ENCODE data around the gene TMEM218.

The TMEM218 gene

DNA sequence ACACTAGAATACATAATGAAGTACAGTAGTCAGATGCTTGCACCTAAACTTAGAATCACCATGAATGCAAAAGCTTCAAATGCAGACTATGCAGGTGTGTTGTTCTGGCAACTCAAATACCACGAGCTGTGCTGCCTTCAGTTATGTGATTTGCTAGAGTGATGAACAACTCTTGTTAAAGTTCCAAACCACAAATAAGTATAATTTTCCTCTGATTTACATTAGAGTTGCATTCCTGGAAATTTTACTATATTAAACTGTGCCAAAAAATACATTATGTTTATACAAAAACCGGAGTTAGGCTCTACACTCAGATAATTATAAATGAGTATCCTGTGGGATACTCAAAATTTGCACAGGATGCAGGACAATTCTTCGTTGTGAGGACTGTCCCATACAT is 3.0 kb downstream of the TMEM218 start:
- H3K9ac ChIP-seq, result no peak overlapping the region
- no peak overlapping the region for H3K4me2 ChIP-seq
- H3K27ac ChIP-seq, result no peak overlapping the region
- no peaks in the 10 kb centered on the region for H4K20me1 ChIP-seq
- no peaks in the 10 kb centered on the region for H3K27me3 ChIP-seq
- no peaks in the 10 kb centered on the region for H3K36me3 ChIP-seq
- peaks cover 7% of the 10 kb centered on the region; the same call in 1 of the 2 replicates for H3K9me3 ChIP-seq
- peaks cover 16% of the 10 kb centered on the region for H3K4me1 ChIP-seq
- no peak overlapping the region for H3K4me3 ChIP-seq
- TF ChIP-seq Cebpa-rat (IDR thresholded peaks at IDR 0.05), result no peak

DNA sequence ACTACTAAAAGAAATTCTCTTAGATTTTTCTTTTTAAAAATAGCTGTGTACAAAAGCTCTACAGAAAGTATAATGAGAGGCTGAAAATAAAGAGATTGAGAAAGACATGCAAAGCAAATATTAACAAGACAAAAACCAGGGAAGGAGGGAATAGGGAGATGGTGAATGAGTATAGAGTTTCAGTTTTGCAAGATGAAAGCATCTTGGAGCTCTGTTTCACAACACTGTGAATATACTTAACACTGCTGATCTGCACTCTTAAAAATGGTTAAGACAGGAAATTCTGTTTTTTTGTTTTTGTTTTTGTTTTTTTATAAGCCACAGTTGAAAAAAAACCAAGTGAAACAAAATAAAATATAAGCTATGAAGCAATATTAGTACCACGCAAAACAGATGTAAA is 5.5 kb downstream of the TMEM218 start:
- H3K9ac ChIP-seq, result no peak overlapping the region
- H4K20me1 ChIP-seq, result no peaks in the 10 kb centered on the region
- H3K36me3 ChIP-seq, result peaks cover 22% of the 10 kb centered on the region
- no peaks in the 10 kb centered on the region for H3K27me3 ChIP-seq
- no peak for TF ChIP-seq Cebpa-rat (IDR thresholded peaks at IDR 0.05)
- H3K4me2 ChIP-seq, result no peak overlapping the region
- H3K27ac ChIP-seq, result no peak overlapping the region
- H3K4me3 ChIP-seq, result no peak overlapping the region
- H3K9me3 ChIP-seq, result peaks cover 7% of the 10 kb centered on the region; the same call in 1 of the 2 replicates
- H3K4me1 ChIP-seq, result peaks cover 11% of the 10 kb centered on the region

DNA sequence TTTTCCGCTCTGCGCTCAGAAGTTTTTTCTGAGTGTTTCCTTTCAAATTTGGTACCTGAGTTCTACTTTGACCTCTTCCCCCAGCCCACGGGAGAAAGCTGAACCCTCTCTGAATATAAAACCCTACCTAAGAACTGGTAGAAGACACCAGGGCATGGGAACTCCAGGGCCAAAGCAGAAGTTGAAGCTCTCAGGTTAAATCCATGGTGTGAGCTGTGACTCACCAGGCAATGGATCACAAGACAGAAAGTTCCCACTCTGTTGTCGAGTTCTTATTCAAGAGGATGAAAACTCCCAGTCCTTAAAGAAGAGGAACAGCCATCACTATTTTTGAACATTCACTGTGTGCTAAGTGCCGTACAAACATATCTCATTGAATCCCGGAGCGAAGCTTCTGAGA is 8.9 kb downstream of the TMEM218 start:
- no peaks in the 10 kb centered on the region for H3K27me3 ChIP-seq
- no peak overlapping the region for H3K4me3 ChIP-seq
- no peak for TF ChIP-seq Cebpa-rat (IDR thresholded peaks at IDR 0.05)
- H4K20me1 ChIP-seq, result no peaks in the 10 kb centered on the region
- no peak overlapping the region for H3K4me2 ChIP-seq
- H3K9me3 ChIP-seq, result peaks cover 7% of the 10 kb centered on the region; the same call in 1 of the 2 replicates
- H3K9ac ChIP-seq, result no peak overlapping the region
- H3K36me3 ChIP-seq, result peaks cover 56% of the 10 kb centered on the region
- H3K27ac ChIP-seq, result no peak overlapping the region
- no peaks in the 10 kb centered on the region for H3K4me1 ChIP-seq

DNA sequence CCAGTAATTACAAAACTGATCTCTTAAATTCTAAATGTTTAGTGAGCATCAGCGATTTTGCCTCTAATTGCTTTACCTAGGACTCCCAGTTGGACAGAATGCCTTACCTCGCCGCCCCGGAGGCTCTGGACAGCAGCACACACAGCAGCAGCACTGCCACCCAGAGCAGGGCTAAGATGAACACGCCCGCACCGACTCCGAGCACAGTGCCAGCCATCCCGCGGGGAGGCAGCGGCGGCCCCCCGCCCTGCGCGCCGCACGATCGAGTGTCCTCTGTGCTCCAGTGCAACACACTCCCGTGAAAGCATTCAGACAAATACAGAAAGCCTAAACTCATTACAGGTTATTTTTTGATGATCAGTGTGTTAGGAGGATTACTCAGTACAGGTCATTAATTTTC is 9.4 kb downstream of the TMEM218 start:
- H3K27me3 ChIP-seq, result no peaks in the 10 kb centered on the region
- no peak overlapping the region for H3K4me2 ChIP-seq
- H3K9ac ChIP-seq, result no peak overlapping the region
- H3K4me3 ChIP-seq, result no peak overlapping the region
- H4K20me1 ChIP-seq, result no peaks in the 10 kb centered on the region
- no peaks in the 10 kb centered on the region for H3K4me1 ChIP-seq
- H3K36me3 ChIP-seq, result peaks cover 61% of the 10 kb centered on the region
- no peak overlapping the region for H3K27ac ChIP-seq
- no peak for TF ChIP-seq Cebpa-rat (IDR thresholded peaks at IDR 0.05)
- H3K9me3 ChIP-seq, result peaks cover 7% of the 10 kb centered on the region; the same call in 1 of the 2 replicates

DNA sequence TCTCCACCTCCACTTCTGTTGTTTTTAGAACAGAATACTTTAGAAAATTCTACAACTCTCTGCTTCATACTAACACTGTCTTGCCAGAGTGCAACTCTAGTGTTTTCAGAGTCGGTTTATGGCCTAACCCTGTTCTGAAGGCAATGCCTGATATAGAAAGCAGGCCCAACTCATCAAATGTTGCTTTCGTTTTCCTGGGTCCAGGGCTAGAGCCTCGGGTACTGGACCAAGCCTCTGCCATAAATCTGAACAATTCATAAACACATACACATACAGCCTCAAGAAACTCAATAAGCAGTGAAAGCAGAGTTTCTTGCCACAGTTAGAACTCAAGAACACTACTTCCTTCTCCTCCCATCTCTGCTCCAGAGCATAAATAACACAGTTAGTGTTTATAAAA is 9.8 kb downstream of the TMEM218 start:
- Histone ChIP-seq H3K9me3 (peaks cover 2% of the 10 kb centered on the region; the same call in 1 of the 2 replicates), H3K4me3 (no peak overlapping the region), H3K4me1 (no peaks in the 10 kb centered on the region), H3K36me3 (peaks cover 66% of the 10 kb centered on the region), H4K20me1 (no peaks in the 10 kb centered on the region), H3K27ac (no peak overlapping the region), H3K27me3 (no peaks in the 10 kb centered on the region), H3K4me2 (no peak overlapping the region), H3K9ac (no peak overlapping the region)
- no peak for TF ChIP-seq Cebpa-rat (IDR thresholded peaks at IDR 0.05)

DNA sequence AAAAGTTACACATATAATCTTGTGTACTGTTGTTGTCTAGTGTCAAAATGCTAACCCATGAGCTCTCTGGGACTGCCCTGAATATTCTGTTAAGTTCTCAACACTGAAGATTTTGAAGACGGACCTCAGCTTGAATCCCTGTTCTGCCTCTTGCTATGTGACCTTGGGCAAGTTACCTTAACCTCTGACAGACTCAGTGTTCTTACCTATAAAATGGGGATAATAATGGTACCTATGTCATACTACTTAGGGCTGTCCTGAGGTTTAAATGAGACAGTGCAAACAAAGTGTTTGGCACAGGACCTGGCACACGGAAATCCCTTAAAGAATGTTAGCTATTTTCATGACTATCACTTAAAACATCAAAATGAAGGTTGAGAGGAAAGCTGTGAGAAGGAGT is 11.3 kb downstream of the TMEM218 start:
- Histone ChIP-seq H3K36me3 (peaks cover 77% of the 10 kb centered on the region), H3K4me3 (no peak overlapping the region), H3K4me1 (no peaks in the 10 kb centered on the region), H3K27ac (no peak overlapping the region), H4K20me1 (no peaks in the 10 kb centered on the region), H3K9ac (no peak overlapping the region), H3K27me3 (no peaks in the 10 kb centered on the region), H3K9me3 (no peaks in the 10 kb centered on the region), H3K4me2 (no peak overlapping the region)
- no peak for TF ChIP-seq Cebpa-rat (IDR thresholded peaks at IDR 0.05)

DNA sequence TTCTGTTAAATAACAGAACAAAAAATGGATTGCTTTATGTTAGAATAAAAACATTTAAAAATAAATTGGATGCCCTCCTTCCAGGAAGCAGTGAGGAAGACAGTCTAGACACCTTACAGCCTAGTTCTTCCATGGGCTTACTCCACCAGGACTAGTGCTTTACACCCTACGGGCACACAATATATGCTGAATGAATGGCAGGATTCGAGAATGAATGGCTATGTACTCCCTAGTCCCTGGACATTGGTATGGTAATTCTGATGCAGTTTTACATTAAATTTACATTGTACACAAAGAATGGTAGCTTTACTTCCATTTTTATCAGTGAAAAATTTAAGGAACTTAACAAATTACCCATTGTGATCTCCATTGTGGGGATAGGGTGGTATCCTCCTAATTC is 16.7 kb downstream of the TMEM218 start:
- no peaks in the 10 kb centered on the region for H3K27me3 ChIP-seq
- H3K4me3 ChIP-seq, result no peak overlapping the region
- TF ChIP-seq Cebpa-rat (IDR thresholded peaks at IDR 0.05), result no peak
- H4K20me1 ChIP-seq, result no peaks in the 10 kb centered on the region
- H3K4me1 ChIP-seq, result peaks cover 5% of the 10 kb centered on the region
- no peak overlapping the region for H3K27ac ChIP-seq
- no peak overlapping the region for H3K4me2 ChIP-seq
- H3K36me3 ChIP-seq, result peaks cover 50% of the 10 kb centered on the region
- H3K9ac ChIP-seq, result no peak overlapping the region
- no peaks in the 10 kb centered on the region for H3K9me3 ChIP-seq

DNA sequence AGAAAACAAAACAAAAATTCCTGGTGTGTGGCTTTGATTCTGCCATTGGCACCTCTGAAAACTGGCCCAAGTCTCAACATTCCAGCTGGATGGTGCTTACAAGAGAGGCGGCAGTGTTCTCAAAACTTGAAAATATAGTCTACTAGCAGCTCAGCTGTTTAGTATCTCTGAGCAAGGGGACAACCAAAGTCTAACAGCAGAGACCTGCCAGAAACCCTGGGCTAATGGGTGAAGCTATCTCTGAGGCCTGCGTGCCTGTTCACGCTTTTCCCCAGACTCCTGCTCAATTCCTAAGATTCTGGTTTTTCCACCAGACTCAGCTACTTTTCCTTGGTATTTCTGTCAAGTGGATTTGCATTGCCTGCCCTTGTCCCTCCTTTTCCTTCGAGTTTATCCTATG is 17.9 kb downstream of the TMEM218 start:
- H4K20me1 ChIP-seq, result no peaks in the 10 kb centered on the region
- H3K9ac ChIP-seq, result no peak overlapping the region
- H3K36me3 ChIP-seq, result peaks cover 38% of the 10 kb centered on the region
- H3K4me1 ChIP-seq, result peaks cover 5% of the 10 kb centered on the region
- no peak overlapping the region for H3K27ac ChIP-seq
- no peak for TF ChIP-seq Cebpa-rat (IDR thresholded peaks at IDR 0.05)
- H3K4me3 ChIP-seq, result no peak overlapping the region
- H3K4me2 ChIP-seq, result no peak overlapping the region
- H3K9me3 ChIP-seq, result no peaks in the 10 kb centered on the region
- H3K27me3 ChIP-seq, result no peaks in the 10 kb centered on the region

DNA sequence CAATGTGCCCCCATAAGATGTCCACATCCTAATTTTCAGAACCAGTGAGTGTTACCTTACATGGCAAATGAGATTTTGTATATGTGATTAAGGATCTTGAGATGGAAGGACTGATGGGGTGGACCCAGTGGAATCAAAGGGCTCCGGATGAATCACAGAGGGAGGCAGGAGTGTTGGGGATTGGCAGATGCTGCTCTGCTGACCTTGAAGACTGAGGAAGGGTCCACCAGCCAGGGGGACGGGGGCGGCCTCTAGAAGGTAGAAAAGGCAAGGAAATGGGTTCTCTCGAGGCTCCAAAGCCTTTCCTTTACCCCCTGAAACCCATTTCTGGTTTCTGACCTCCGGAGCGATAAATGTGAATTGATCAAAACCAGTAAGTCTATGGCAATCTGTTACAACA is 18.8 kb downstream of the TMEM218 start:
- Histone ChIP-seq H3K4me1 (peaks cover 5% of the 10 kb centered on the region), H3K4me2 (no peak overlapping the region), H3K9me3 (no peaks in the 10 kb centered on the region), H4K20me1 (no peaks in the 10 kb centered on the region), H3K27me3 (no peaks in the 10 kb centered on the region), H3K36me3 (peaks cover 30% of the 10 kb centered on the region), H3K4me3 (no peak overlapping the region), H3K27ac (no peak overlapping the region), H3K9ac (no peak overlapping the region)
- no peak for TF ChIP-seq Cebpa-rat (IDR thresholded peaks at IDR 0.05)

DNA sequence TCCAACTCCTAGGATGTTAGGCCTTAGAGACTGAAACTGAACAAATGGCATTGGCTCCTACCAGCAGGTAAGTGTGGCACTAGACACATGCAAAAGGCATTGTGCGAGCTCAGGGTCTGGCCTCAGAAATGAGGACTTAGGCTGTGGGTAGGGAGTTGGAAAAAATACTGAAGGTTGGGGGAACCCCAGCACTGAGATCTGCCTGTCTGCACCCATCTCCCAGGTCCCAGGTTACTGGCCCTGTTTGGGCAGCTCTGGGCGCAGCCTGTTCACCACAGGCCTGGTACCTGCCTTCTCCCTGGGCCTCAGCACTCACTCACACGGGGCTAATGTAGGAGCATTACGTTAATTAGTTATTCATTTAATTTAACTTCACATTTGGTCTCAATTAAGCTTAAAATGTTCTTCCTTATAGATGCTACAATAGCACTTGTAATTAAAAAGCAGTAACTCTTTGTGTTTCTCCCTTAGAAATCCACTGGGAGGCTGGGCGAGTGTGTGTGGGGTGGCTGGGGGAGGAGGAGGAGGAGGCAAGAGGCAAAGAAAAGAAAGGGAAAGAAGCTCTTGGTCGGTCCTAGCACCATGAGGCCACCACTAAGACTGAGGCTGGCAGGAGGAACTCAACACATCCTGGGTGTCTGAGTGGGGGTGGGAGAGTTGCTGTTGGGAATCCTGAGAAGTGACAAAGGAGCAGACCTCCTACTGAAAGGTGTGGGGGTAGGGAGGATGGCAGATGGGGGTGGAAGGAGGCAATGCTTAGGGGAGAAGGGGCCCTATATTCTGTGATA is 19.4 kb downstream of the TMEM218 start:
- H3K4me2 ChIP-seq, result no peak overlapping the region
- peaks cover 24% of the 10 kb centered on the region for H3K36me3 ChIP-seq
- H3K27me3 ChIP-seq, result no peaks in the 10 kb centered on the region
- H3K9me3 ChIP-seq, result no peaks in the 10 kb centered on the region
- peaks cover 5% of the 10 kb centered on the region for H3K4me1 ChIP-seq
- no peak overlapping the region for H3K27ac ChIP-seq
- no peak for TF ChIP-seq Cebpa-rat (IDR thresholded peaks at IDR 0.05)
- H3K9ac ChIP-seq, result no peak overlapping the region
- H3K4me3 ChIP-seq, result no peak overlapping the region
- H4K20me1 ChIP-seq, result no peaks in the 10 kb centered on the region
